NCI-H128 (cell line): Measurements from ENCODE around the gene JAK3.
"Not testable (repeated sequence)": the region's sequence is repeated elsewhere in the genome, so short reads cannot be mapped to it uniquely, and the experiment has no call there.

ENCODE experiments used
- DNase-seq: peaks from one replicate; lab custom pipeline; 2025; ENCODE audit not compliant: unreplicated experiment; lab: John Stamatoyannopoulos, UW

Gene JAK3

DNA sequence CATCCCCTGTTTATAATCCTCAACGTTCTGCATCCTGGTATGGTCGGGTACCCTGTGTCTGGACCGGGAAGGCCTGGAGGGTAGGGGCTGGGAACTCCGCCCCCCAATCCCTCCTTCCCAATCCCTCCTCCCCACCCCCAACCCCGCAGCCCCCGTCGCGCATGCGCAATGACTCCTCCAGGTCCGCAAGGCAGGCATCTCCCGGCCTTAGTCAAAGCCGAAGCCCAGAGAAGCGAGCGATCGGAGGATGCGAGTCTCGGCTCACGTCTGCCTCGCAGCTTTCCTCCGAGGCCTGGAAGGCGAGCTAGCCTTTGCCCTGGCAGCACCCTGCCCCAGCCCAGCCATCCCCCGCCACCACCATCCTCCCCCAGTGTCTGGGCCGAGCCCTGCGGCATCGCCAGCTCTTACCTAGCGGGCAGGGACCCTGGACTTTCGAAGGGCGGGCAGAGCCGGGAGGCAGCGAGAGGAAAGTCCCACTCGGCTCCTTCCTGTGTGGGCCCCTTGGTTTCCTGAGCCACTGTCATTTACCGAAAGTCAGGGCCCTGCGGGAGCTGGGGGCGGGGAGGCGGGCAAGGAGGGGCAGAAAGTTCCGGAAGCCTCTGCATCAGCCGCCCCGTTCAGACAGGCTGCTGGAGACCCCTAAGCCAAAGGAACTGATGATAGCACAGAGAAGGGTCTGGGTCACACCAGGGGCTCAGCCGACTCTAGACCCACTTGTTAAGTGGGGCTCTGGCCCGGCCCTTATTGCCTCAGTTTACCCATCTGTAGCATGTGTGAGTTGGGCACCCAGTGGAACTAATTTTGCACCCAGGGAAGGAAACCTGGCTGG, at the start of gene JAK3:
Gene JAK3, minus strand, starts transcription at position 445 of the 829 bp plus-strand sequence. CDS start 3,565 bp downstream, outside the sequence.
- peak; percentile 20 for DNase-seq

DNA sequence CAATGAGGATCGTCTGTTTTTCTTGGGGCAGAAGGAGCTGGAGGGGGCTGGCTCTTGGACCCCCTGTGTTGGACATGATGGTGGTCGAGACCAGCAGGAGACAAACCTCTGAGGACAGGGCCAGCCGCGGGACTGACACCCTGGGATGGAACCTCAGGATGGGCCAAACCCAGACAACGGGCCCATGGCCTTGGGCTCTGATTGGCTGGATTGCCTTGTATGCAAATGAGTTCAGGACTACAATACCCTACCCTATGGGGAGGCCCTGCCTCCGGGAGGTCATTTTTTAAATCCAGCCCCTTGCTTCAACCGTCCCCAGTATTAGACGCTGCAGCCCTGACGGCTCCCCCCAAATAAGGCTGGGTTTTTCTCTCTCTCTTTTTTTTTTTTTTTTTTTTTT, 46.0 kb upstream of the JAK3 start:
- DNase-seq: no peak

DNA sequence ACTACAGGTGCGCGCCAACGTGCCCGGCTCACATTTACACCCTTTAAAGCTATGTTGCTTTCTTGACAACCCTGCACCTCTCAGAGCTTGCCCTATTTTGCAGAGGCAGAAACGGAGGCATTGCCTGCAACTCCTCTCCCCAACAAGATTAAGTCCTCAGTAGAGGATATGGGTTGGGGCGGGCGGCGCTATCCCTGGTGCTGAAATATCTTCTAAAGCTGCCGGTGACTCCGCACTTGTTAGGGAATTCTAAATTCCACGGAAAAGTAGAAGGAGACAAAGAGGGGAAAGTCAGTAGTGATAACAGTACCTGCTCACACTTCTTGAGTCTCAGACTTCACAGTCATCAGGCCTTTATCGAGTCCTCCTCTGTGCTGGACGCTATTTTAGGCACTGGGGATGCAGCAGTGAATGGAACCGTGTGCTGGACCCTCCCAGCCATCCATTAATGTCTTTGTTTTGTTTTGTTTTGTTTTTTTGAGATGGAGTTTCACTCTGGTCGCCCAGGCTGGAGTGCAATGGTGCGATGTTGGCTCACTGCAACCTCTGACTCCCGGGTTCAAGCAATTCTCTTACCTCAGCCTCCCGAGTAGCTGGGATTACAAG, 41.9 kb upstream of the JAK3 start:
- no peak for DNase-seq

DNA sequence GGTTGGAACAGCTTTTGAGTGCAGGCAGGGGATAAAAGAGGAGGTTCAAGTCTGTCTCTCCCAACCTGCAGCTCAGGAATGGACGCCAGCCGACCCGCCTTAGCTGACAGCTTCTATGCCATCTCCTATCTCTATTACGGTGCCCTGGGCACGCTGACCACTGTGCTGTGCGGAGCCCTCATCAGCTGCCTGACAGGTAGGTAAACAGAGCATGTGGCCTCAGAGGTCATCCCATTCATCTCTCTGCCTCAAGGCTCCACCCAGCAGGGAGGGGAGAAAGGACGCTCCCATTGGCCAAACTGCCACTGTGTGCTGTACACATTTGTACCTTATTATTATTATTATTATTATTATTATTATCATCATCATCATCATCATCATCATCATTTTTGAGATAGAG, 40.5 kb upstream of the JAK3 start:
- no peak for DNase-seq

DNA sequence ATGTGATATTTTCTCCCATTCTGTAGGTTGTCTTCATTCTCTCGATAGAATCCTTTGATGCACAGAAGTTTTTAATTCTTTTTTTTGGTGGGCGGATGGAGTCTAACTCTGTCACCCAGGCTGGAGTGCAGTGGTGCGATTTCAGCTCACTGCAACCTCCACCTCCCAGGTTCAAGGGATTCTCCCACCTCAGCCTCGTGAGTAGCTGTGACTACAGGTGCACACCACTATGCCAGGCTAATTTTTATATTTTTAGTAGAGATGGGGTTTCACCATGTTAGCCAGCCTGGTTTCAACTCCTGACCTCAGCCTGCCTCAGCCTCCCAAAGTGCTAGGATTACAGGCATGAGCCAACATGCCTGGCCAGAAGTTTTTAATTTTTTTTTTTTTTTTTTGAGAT, 39.4 kb upstream of the JAK3 start:
- DNase-seq: not testable (repeated sequence)

DNA sequence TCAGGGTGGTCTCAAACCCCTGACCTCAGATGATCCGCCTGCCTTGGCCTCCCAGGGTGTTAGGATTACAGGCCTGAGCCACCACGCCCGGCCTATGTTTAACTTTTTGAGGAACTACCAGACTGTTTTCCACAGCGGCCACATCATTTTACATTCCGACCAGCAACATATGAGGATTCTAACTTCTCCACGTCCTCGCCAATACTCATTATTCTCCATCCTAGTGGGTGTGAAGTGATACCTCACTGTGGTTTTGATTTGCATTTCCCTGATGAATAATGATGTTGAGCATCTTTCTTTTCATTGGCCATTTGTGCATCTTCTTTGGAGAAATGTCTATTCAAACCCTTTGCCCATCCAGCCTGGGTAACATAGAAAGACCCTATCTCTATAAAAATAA, 38.7 kb upstream of the JAK3 start:
- DNase-seq: no peak

DNA sequence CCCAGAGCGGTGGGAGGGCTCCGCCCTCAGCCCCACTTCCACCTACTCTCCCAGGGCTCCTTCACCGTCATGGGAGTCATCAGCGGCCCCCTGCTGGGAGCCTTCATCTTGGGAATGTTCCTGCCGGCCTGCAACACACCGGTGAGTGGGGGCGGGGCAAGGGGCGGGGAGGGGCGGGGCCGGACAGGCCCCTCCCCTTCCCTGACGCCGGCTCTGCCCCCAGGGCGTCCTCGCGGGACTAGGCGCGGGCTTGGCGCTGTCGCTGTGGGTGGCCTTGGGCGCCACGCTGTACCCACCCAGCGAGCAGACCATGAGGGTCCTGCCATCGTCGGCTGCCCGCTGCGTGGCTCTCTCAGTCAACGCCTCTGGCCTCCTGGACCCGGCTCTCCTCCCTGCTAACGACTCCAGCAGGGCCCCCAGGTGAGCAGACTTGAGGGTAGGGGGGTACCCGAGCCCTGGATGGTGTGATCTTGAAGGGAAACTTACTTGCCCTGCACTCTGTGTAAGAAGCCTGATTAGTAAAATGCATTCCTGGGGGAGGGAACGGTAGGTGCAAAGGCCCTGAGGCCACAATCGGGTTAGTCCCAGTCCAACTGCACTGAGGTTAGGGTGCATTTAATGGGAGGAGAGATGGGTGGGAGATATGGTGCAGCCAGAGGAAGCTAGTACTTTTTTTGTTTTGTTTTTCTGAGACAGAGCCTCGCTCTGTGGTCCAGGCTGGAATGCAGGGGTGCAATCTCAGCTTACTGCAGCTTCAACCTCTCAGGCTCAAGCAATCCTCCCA, 36.0 kb upstream of the JAK3 start:
- no peak for DNase-seq

DNA sequence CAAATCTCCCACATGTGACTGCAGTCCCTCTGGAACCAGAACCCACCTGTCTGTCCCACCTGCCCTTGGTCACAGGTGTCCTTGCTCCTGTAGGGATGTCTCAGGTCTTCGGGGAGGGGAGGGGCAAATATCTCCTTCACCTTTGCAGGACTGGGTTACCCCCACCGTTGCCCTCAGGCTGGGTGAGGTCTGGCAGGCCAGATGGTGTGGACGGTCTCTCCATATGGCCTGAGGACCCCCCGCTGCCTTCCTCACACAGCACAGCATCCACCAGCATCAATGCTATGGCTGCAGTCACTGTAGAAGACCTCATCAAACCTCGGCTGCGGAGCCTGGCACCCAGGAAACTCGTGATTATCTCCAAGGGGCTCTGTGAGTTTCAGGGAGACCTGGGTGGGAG, 33.9 kb upstream of the JAK3 start:
- DNase-seq: no peak

DNA sequence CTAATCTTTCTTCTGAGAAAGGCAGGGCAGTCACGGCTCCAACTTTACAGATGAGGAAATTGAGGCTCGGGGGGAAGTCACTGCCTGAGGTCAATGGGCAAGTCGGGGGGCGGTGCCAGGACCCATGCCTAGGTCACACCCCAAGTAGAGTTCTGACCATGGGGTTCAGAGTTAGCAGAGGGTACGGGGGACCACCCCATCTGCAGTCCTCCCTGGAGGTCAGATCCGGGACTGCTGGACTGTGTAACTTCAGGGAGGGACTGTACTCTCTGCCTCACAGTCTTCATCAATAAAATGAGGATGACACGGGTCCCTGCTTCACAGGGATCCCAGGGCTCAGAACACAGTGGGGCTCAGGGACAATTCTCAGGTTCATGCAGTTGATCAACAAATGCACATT, 31.7 kb upstream of the JAK3 start:
- DNase-seq: no peak

DNA sequence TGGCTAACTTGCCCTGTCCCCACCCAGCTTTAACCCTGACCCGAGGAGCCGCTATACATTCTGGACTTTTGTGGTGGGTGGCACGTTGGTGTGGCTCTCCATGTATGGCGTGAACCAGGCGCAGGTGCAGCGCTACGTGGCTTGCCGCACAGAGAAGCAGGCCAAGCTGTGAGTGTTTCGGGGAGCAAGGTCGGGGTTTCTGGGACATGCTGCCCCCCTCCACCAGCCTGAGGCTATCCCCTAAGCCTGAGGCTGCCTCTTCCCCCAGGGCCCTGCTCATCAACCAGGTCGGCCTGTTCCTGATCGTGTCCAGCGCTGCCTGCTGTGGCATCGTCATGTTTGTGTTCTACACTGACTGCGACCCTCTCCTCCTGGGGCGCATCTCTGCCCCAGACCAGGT, 29.9 kb upstream of the JAK3 start:
- DNase-seq: no peak

DNA sequence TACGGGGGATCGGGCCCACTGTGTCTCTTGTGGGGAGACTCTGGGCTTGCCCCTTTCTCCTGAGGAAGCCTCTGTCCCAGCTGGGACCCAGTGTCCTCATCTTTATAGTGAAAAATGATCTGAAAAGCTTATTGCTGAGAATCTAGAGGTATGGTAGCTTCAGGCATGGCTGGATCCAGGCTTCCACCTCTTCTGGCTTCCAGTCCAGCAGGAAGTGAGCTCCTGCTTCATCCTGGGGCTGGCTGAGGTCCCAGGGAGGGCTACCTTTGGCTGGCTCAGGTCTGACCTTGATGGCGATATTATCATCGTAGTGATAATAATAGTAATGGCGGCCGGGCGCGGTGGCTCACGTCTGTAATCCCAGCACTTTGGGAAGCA, 27.0 kb upstream of the JAK3 start:
- DNase-seq: no peak

DNA sequence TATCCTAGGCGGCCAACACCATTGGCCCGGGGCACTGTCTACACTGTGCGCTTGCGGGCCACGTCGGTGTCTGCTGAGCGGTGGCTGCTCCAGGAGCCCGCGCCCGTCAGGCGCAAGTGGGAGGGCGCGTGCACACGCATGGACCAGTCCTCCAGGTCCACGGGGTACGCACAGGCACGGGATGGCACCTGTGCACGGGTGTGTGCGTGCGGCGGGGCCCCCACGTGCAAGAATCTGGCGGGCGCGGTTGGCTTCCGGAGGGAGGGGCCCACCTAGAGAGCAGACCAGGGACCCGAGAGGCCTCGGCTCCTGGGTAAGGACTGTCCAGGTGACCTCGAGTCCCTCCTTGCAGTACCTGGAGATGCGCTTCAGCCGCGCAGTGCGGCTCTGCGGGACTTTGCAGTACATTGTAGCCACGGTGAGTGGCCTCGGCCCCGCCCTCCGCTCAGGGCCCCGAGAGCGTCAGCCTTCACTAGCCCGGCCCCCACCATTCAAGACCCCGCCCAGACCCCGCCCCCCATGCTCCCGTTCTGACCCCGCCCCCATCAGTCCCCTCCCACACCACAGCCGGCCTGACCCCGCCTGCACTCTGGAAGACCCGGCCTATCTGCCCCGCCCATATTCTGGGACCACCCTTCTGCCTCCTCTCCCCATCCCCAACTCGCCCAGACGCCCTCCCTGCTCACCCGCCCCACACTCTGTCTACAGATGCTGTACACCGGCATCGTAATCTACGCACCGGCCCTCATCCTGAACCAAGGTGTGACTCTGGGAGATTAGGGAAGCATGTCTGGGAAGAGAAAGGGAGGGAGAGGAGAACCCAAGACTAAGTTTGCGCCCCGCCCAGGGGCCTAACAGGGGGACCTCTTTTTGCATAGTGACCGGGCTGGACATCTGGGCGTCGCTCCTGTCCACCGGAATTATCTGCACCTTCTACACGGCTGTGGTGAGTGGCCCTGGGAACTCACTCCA, 26.3 kb upstream of the JAK3 start:
- no peak for DNase-seq

DNA sequence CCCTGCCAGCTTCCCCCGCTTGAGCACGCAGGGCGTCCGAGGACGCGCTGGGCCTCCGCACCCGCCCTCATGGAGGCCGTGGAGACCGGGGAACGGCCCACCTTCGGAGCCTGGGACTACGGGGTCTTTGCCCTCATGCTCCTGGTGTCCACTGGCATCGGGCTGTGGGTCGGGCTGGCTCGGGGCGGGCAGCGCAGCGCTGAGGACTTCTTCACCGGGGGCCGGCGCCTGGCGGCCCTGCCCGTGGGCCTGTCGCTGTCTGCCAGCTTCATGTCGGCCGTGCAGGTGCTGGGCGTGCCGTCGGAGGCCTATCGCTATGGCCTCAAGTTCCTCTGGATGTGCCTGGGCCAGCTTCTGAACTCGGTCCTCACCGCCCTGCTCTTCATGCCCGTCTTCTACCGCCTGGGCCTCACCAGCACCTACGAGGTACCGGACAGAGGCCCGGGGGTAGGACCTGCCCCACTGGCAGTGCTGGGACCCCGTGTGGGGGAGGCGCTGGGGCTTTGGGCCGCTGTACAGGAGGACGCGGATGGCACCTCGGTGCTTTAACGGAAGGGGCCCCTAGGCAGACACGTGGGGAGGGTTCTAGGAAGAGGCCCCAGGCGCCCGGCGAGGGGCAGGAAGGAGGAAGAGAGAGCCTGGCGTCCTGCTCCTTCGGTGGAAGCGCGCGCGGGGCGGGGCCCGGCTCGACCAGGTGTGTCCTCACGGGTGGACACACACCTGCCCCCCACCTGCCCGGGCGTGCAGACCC, 24.6 kb upstream of the JAK3 start:
- no peak for DNase-seq

DNA sequence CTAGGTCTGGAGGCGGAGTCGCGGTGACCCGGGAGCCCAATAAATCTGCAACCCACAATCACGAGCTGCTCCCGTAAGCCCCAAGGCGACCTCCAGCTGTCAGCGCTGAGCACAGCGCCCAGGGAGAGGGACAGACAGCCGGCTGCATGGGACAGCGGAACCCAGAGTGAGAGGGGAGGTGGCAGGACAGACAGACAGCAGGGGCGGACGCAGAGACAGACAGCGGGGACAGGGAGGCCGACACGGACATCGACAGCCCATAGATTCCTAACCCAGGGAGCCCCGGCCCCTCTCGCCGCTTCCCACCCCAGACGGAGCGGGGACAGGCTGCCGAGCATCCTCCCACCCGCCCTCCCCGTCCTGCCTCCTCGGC, 24.1 kb upstream of the JAK3 start, which contains the start of gene SLC5A5:
Gene SLC5A5, plus strand, starts transcription at position 68 of the 373 bp plus-strand sequence. CDS start 375 bp downstream, outside the sequence.
- no peak for DNase-seq

DNA sequence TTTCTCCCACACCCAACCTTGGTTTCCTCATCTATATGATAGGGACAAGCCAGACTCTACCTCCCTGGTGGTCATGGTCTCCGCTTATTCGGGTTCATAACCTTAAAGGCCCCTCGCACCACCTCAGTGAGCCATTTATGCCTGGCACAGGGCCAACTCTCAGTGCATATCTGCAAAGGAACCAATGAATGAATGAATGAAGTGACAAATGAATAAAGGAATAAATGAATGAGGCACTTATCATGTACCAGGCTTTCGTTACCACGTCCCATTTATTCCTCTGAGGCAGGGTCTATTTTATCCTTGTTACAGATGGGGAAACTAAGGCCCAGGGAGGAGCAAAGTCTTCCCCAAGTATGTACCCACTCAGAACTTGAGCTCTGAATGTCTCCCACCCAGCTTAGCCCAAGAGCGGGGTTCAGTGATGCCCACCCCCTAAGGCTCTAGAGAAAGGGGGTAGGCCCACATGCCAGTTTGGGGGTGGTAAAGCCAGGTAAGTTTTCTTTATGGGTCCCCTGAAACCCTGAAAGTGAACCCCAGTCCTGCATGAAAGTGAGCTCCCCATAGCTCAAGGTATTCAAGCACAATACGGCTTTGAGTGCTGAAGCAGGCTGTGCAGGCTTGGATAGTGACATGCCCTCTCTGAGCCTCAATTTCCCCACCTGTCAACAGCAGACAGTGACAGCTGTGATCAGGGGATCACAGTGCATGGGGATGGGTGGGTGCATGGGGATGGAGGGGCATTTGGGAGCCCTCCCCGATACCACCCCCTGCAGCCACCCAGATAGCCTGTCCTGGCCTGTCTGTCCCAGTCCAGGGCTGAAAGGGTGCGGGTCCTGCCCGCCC, 23.5 kb upstream of the JAK3 start:
- no peak for DNase-seq

DNA sequence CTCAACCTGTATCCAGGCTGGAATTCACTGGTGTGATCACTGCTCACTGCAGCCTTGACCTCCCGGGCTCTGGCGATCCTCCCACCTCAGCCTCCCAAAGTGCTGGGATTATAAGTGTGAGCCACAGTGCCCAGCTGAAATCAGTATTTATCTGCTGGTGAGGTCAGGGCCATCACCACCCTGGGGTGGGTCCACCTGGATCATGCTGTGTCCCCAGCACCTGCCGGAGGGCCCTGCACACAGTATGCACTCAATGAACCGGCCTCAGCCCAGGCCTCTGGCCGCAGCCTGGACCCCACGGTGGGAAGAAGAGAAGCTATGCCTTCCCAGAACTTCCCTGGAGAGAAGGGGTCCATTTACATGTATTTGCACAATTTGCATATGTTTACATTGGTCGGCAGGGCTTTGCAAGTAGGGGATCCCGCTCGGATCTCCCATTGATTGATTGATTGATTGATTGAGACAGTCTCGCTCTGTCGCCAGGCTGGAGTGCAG, 21.4 kb upstream of the JAK3 start:
- DNase-seq: no peak

DNA sequence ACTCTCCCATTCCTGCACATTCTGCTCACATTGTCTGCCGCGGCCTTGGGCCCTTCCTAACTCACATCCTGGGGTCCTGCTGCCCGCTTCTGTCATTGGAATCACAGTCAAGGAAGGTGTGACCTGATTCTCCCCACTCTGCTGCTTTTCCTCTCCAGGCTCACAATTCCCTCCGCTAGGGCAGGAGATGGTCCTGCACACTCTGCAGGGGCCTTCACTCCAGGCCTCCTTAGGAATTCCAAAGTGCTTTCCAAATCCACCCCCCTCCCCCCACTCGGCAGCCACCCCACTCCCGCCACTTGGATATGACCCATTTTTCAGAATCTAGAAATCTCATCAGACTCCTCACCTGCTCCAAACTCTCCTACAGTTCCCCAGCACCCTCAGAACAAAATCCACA, 20.9 kb upstream of the JAK3 start:
- no peak for DNase-seq

DNA sequence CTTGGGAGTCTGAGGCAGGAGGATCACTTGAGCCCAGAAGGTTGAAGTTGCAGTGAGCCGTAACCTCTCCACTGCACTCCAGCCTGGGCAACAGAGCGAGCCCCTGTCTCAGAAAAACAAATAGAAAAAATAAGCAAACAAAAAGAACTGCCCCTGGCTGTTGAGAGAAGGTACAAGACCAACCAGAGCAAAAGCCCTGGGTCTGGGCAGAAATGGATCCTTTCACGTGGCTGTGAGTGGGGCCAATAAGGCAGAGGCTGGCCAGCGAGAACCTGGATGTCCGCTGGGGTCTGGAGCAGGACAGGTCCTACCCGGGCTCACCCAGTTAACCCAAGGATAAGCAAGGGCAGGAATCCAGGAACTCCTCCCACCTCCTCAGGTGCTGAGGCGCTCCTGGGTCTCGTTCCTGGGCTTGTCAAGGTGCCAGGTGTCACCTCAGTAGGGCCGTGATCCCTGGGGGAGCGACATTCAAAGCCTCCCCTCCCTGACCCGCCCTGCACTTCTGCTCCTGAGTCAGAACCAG, 19.2 kb upstream of the JAK3 start:
- no peak for DNase-seq
